GM18505 (cell line): Measurements from ENCODE around the gene FCHSD2.

ENCODE experiments used
- ATAC-seq: cut with Tn5 transposase; IDR thresholded peaks from one replicate; pipeline ENCODE4 v1.9.1; 2021; ENCODE audit not compliant: unreplicated experiment
- POLR2A ChIP-seq: IDR thresholded peaks from 4 replicates; pipeline ENCODE4 v1.6.1; 2011; ENCODE audit warnings: borderline replicate concordance; ENCODE audit not compliant: insufficient read depth, insufficient read length; ENCODE audit errors: extremely low read depth

The FCHSD2 gene

DNA sequence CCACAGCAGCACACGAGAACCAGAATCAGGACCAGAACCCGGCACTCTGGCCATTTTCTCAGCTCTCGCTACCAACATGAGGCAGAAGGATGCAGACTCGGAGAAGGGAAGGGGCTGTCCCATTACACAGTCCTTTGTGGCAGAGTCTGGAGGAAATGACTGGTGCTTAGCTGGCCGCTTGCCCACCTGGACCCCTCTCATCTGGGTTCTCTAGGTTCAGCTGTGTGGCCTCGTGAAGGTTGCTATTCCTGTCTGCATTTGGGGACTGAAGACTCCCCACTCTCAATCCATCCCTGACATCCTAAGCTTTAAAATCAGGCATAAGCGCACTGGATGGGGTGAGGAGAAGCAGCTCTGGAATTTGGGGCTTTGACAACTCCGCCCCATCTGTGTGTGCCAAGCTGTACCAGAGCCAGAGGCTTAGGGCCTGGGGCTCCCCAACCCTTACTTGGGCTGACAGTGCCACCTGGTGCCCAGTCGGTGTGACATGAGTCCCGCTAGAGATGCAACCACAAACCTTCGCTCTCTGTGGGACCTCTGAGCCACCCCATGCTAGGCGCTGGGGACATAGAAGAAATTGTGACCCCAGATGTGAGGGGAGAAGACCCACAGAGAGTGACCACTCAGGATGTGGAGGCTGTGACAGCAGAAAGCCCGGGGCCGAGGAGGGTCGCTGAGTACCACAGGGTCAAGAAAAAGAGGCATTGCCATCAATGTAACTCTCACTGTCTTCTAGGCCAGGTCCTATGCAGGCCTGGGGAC lies 35.8 kb upstream of the FCHSD2 start:
- ATAC-seq = peak; percentile 81
- TF ChIP-seq POLR2A = no peak

DNA sequence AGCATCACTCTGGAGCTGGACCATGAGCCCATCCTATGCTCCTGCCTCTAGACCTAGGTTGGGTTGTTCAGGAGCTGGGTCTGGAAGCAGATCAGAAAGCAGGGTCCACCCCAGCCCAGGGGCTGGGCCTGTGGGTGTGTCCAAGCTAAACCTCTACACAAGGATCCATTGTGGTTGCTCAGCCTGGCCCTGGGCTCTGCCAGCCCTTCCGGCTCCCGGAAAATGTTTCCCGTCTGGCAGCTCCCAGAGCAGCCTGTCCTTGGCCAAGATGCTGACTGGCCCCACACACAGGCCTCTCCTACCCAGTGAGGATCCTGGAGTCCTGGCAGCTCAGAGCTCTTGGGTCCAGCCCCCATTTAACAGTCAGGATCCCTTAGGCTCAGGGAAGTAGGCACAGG lies 35.3 kb upstream of the FCHSD2 start:
- no peak for ATAC-seq
- no peak for TF ChIP-seq POLR2A

DNA sequence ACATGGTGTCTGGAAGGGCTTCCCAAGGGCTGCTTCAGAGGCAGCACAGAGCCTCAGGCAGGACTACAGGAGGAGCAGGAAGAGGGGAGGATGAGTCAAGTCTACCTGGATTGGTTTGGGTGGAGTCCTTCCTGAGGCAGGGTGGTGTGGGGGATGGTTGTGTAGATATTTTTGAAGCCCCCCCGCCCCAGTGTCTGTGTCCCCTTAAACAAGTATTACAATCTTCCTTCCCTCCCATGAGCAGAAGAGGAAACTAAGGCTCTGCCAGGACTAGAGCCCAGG lies 34.7 kb upstream of the FCHSD2 start:
- no peak for ATAC-seq
- TF ChIP-seq POLR2A = no peak

GRCh38 chr11:73176145-73176873 lies 34.2 kb upstream of the FCHSD2 start:
- ATAC-seq = no peak
- TF ChIP-seq POLR2A = no peak

- no peak for ATAC-seq
- TF ChIP-seq POLR2A = no peak
Observed at GRCh38 chr11:73175551-73176144, 33.5 kb upstream of the FCHSD2 start.

DNA sequence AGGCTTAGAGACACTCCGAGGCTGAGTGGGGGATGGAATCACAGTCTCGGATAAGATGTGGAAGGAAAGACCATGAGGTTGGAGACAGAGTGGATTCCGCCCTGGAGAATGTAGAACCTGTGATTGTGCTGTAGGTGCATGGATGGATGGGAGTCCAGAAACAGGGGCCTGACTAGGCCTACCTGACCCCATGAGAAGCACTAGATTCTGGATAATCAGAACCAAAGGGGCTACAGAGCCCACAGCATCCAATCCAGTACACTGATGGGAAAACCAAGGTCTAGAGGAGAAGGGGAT lies 32.3 kb upstream of the FCHSD2 start:
- TF ChIP-seq POLR2A = no peak
- ATAC-seq = no peak

GRCh38 chr11:73173755-73174494 lies 31.8 kb upstream of the FCHSD2 start:
- no peak for ATAC-seq
- TF ChIP-seq POLR2A = no peak

DNA sequence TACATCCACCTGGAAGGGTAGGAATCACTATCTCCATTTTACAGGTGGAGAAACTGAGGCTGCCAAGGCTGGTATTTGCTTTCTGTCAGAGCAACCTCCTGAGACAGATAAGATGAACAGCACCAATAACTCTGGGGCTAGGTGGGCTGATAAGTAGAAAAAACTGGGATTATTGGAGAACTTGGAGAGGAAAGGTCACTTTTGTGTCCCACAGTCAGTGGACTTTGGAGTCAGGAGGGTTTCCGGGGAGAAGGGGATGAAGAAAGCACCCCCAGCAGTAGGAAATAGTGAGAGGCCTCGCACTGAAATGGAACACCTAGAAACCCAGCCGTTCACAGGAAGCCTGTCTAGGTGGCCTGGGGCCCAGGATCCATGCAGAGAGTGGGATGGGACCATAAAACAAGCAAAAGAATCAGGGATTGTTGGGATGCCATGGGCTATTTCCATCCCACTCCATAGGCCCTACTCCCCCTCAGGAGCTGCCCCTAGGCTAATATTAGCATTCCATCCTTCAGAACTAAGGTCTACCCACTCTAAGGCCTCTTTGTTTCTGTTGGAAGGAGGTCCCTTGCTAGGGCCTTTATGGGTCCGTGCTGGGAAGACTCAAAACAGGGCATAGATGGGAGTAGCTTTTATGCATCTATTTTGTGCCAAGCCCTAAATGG lies 31.0 kb upstream of the FCHSD2 start:
- no peak for TF ChIP-seq POLR2A
- no peak for ATAC-seq

- ATAC-seq = no peak
- no peak for TF ChIP-seq POLR2A
Observed at GRCh38 chr11:73171436-73172161, 29.5 kb upstream of the FCHSD2 start.

GRCh38 chr11:73170140-73170539 lies 28.0 kb upstream of the FCHSD2 start:
- no peak for ATAC-seq
- no peak for TF ChIP-seq POLR2A

DNA sequence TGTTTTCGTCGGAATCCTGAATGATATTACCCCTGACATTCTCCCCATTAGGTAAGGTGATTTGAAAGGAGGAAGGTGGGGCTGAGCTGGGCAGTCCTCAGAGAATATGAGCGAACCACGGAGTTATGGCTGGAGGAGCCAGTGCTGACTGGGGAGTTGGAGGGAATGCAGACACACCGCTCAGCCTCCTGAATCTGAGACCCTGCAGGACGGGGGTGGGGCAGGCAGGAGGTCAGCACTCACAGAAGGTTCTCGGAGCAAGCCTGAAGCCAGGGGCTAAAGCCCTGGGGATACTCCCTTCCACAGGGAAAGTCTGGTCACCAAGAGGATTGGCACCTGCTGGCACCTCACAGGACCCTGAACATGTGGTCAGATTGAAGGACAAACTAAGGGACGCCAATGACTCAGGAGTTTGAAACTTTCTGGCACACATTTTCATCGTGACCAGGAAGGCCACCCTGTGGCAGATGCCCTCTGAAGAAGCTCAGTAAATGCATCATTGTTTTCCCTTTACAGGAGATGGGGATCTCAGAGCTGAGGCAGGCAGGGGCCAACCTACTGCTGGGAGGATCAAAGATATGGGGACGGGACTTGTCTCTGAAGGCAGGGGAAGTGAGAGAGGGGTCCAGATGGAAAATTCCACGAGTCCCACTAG lies 26.9 kb upstream of the FCHSD2 start:
- no peak for TF ChIP-seq POLR2A
- no peak for ATAC-seq

GRCh38 chr11:73167363-73167954 lies 25.3 kb upstream of the FCHSD2 start:
- no peak for TF ChIP-seq POLR2A
- ATAC-seq = no peak
